ENCODE measurements around the gene BMAL1. TPM values are rescaled to one million over a fixed set of nuclear protein-coding genes. Genes with fewer than 3 reads are reported as not detected.

BMAL1 gene
- total and polyA plus RNA-seq, 2 of the 4 experiments (the other 2 are of a cell fraction), result 8.8 to 9.9 TPM

DNA sequence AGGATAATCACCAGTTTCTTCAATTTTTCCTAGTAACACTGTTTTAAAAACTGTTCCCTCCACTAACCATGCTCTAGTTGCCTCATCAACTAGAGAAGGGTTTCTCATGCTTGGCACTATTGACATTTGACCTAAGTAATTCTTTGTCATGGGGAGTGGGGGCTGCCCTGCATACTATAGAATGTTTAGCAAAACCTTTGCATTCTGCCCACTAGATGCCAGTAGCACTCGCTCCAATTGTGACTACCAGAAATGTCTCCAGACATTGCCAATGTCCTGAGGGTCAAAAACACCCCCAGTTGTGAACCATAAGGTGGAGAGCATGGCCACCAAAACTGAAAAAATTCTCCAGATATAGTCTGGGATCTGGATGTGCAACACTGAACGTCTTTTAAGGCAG, 27.6 kb upstream of the BMAL1 start:
- no peak overlapping the region for H3K56ac ChIP-seq (ENCODE audit: extremely low read depth, insufficient read depth, low read length)
- 67% methylated on average over 1 of the region's 2 CpGs; no CpG with 5 or more reads in 1 of the 2 experiments for WGBS, 2 experiments (ENCODE audit: extremely low coverage in 2 of 2, insufficient read length in 1 of 2)
- no peak overlapping the region for H2AK9ac ChIP-seq (replicated peaks; ENCODE audit: low read depth, low read length, poor library complexity)
- H2BK120ac ChIP-seq (ENCODE audit: low read depth, low read length), result no peak overlapping the region
- in situ Hi-C loops (cut with MboI; ENCODE audit: low sequenced_read_pairs), result no loop called here
- no peak overlapping the region for H3K4me3 ChIP-seq (ENCODE audit: insufficient read depth, low read depth, low read length)
- no peak overlapping the region for H2AK5ac ChIP-seq (ENCODE audit: low read depth, low read length)
- ChIA-PET CTCF (interaction anchor here (1.7 kb wide), 1 partner anchor 12 kb away, joined by 5 read pairs; no protein-coding TSS in a partner anchor), POLR2A (ENCODE audit: unreplicated experiment) (no interaction called here)
- no peak overlapping the region for H2BK5ac ChIP-seq (ENCODE audit: low read depth, low read length, poor library complexity, severe bottlenecking)
- intact Hi-C loops (cut with micrococcal nuclease), result no loop called here
- dilution Hi-C loops (cut with HindIII; ENCODE audit: low sequenced_read_pairs, unreplicated experiment), result no loop called here
- no peaks in the 10 kb centered on the region for H3K79me1 ChIP-seq (ENCODE audit: low read depth in 1 of 2, low read length in 2 of 2)
- no peak overlapping the region for H3K4ac ChIP-seq (ENCODE audit: low read depth, low read length)
- H3K23ac ChIP-seq (ENCODE audit: low read depth, low read length), result no peak overlapping the region
- BruUV-seq (replicated peaks), result no TSS peak
- ATAC-seq (ENCODE audit: low read depth) (peak; percentile 68), DNase-seq (no peak)
- H3K36me3 ChIP-seq (ENCODE audit: control insufficient read depth, insufficient read depth, low read length), result no peaks in the 10 kb centered on the region
- no peak overlapping the region for H2BK15ac ChIP-seq (ENCODE audit: low read depth, low read length)
- H3K4me1 ChIP-seq (ENCODE audit: control insufficient read depth, insufficient read depth, low read length), result no peaks in the 10 kb centered on the region
- H2AFZ ChIP-seq (replicated peaks; ENCODE audit: low read length, poor library complexity), result no peak overlapping the region
- H3K9ac ChIP-seq (ENCODE audit: low read depth, low read length), result no peak overlapping the region
- no peak overlapping the region for H3K4me2 ChIP-seq (ENCODE audit: low read depth, low read length)
- H4K5ac ChIP-seq (ENCODE audit: low read depth, low read length), result no peak overlapping the region
- H3K27ac ChIP-seq (ENCODE audit: insufficient read depth, low read length), result no peak overlapping the region
- H4K8ac ChIP-seq (ENCODE audit: low read depth in 2 of 2, low read length in 2 of 2), result no peak overlapping the region
- no peak overlapping the region for H4K91ac ChIP-seq (ENCODE audit: insufficient read depth, low read depth, low read length)
- no peaks in the 10 kb centered on the region for H3K9me1 ChIP-seq (ENCODE audit: insufficient read depth, low read length)
- no peak overlapping the region for H3K18ac ChIP-seq (ENCODE audit: low read depth, low read length)
- peaks cover 4% of the 10 kb centered on the region; the same call in 1 of the 2 replicates for H3K27me3 ChIP-seq (ENCODE audit: control insufficient read depth, insufficient read depth, low read length)
- H3K9me3 ChIP-seq (ENCODE audit: control insufficient read depth, insufficient read depth, low read length), result no peaks in the 10 kb centered on the region
- TF ChIP-seq CHD1 (IDR thresholded peaks at IDR 0.05; ENCODE audit: low read depth, low read length) (no peak), FOS (IDR thresholded peaks at IDR 0.05; ENCODE audit: low read depth, low read length) (no peak), RCOR1 (IDR thresholded peaks at IDR 0.05; ENCODE audit: insufficient replicate concordance, low read length) (no peak), POLR2A (IDR thresholded peaks at IDR 0.05; ENCODE audit: low read depth, low read length) (no peak), MAZ (IDR thresholded peaks at IDR 0.05; ENCODE audit: borderline replicate concordance, low read depth, low read length) (no peak), SMC3 (IDR thresholded peaks at IDR 0.05; ENCODE audit: low read depth, low read length) (0 out of 2 replicates have a peak, but pooled peaks have one; percentile 17), MXI1 (IDR thresholded peaks at IDR 0.05; ENCODE audit: borderline replicate concordance, low read depth, low read length) (no peak), RAD21 (IDR thresholded peaks at IDR 0.05; ENCODE audit: low read length) (peak; percentile 36; the same call in 1 of the 2 replicates)
- TF ChIP-seq, protein P1, sequence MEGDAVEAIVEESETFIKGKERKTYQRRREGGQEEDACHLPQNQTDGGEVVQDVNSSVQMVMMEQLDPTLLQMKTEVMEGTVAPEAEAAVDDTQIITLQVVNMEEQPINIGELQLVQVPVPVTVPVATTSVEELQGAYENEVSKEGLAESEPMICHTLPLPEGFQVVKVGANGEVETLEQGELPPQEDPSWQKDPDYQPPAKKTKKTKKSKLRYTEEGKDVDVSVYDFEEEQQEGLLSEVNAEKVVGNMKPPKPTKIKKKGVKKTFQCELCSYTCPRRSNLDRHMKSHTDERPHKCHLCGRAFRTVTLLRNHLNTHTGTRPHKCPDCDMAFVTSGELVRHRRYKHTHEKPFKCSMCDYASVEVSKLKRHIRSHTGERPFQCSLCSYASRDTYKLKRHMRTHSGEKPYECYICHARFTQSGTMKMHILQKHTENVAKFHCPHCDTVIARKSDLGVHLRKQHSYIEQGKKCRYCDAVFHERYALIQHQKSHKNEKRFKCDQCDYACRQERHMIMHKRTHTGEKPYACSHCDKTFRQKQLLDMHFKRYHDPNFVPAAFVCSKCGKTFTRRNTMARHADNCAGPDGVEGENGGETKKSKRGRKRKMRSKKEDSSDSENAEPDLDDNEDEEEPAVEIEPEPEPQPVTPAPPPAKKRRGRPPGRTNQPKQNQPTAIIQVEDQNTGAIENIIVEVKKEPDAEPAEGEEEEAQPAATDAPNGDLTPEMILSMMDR (conservative IDR thresholded peaks at IDR 0.05; ENCODE audit: low read depth, low read length), result peak; percentile 32
- TF ChIP-seq, protein P2, sequence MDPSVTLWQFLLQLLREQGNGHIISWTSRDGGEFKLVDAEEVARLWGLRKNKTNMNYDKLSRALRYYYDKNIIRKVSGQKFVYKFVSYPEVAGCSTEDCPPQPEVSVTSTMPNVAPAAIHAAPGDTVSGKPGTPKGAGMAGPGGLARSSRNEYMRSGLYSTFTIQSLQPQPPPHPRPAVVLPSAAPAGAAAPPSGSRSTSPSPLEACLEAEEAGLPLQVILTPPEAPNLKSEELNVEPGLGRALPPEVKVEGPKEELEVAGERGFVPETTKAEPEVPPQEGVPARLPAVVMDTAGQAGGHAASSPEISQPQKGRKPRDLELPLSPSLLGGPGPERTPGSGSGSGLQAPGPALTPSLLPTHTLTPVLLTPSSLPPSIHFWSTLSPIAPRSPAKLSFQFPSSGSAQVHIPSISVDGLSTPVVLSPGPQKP (IDR thresholded peaks at IDR 0.05; ENCODE audit: borderline replicate concordance, low read depth, low read length), result no peak
- TF ChIP-seq, protein P3, sequence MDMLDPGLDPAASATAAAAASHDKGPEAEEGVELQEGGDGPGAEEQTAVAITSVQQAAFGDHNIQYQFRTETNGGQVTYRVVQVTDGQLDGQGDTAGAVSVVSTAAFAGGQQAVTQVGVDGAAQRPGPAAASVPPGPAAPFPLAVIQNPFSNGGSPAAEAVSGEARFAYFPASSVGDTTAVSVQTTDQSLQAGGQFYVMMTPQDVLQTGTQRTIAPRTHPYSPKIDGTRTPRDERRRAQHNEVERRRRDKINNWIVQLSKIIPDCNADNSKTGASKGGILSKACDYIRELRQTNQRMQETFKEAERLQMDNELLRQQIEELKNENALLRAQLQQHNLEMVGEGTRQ (IDR thresholded peaks at IDR 0.05; ENCODE audit: low read depth, low read length), result no peak
- no peak overlapping the region for H2BK20ac ChIP-seq (ENCODE audit: low read depth, low read length)
- H4K20me1 ChIP-seq (ENCODE audit: insufficient read depth, low read length), result no peaks in the 10 kb centered on the region
- no peak overlapping the region for H3K14ac ChIP-seq (replicated peaks; ENCODE audit: low read depth, low read length)

Measured in IMR-90 (cell line).